Lower lobe of right lung (tissue), 2 donors: ENCODE results near the gene SRXN1. TPM values are rescaled to one million over a fixed set of nuclear protein-coding genes. Genes with fewer than 3 reads are reported as not detected.

Experiments
- ATAC-seq, 2 donors: fragments of 200-7000 bp; cut with Tn5 transposase; one replicate each; pipeline ENCODE4 v1.9.1; 2020 to 2022; ENCODE audit warnings: mild to moderate bottlenecking in 2 of 2, moderate library complexity in 2 of 2
- DNase-seq: peaks from one replicate; pipeline ENCODE4 v3.0.0-alpha.2; 2020
- H3K27ac ChIP-seq: fragments of 200-600 bp; one replicate; pipeline ENCODE4 v1.8.0; 2022
- H3K27me3 ChIP-seq: fragments of 200-600 bp; one replicate; pipeline ENCODE4 v1.8.0; 2022; ENCODE audit warnings: low read depth
- H3K36me3 ChIP-seq: fragments of 200-600 bp; one replicate; pipeline ENCODE4 v1.8.0; 2022; ENCODE audit warnings: mild to moderate bottlenecking
- H3K4me1 ChIP-seq: fragments of 200-600 bp; one replicate; pipeline ENCODE4 v1.8.0; 2022
- H3K4me3 ChIP-seq: fragments of 200-600 bp; one replicate; pipeline ENCODE4 v1.8.0; 2022; ENCODE audit warnings: mild to moderate bottlenecking
- H3K9me3 ChIP-seq: fragments of 200-600 bp; one replicate; pipeline ENCODE4 v1.8.0; 2022
- CTCF ChIP-seq: fragments of 200-600 bp; IDR thresholded peaks from one replicate; pipeline ENCODE4 v1.8.0; 2022; ENCODE audit warnings: antibody characterized with exemption, mild to moderate bottlenecking
- intact Hi-C: fragments of 100-400 bp; cut with DNase I; formaldehyde crosslinking; loops from one replicate; pipeline ENCODE4 v1.11.0; 2022
- total RNA-seq: library from RNA; stranded (reverse); fragmentation: NEBNext Ultra II Directional; extraction: Animal tissue kit (Norgen Biotek cat#: 25700); gene quantifications from one replicate; pipeline ENCODE4 v1.2.1, GENCODE V29; 2021
- donor health status: DM: no; HTN: yes; CAD: no; lungs with severe emphysema.

SRXN1 gene
- total RNA-seq, 1 donor from 2014 or later: 32.0 TPM

GRCh38 chr20:668638-669037 is 15.6 kb upstream of the SRXN1 start:
- ATAC-seq (no peak), DNase-seq (no peak)
- no peak for TF ChIP-seq CTCF
- H3K27me3 ChIP-seq: peaks cover 82% of the 10 kb centered on the region
- no peaks in the 10 kb centered on the region for H3K4me1 ChIP-seq
- no peak overlapping the region for H3K4me3 ChIP-seq
- no peaks in the 10 kb centered on the region for H3K36me3 ChIP-seq
- intact Hi-C loops: no loop called here
- no peaks in the 10 kb centered on the region for H3K9me3 ChIP-seq
- H3K27ac ChIP-seq: no peak overlapping the region

- intact Hi-C loops: no loop called here
- H3K27ac ChIP-seq: no peak overlapping the region
- no peak overlapping the region for H3K4me3 ChIP-seq
- ATAC-seq (no peak), DNase-seq (no peak)
- peaks cover 82% of the 10 kb centered on the region for H3K27me3 ChIP-seq
- no peak for TF ChIP-seq CTCF
- no peaks in the 10 kb centered on the region for H3K4me1 ChIP-seq
- H3K9me3 ChIP-seq: no peaks in the 10 kb centered on the region
- H3K36me3 ChIP-seq: no peaks in the 10 kb centered on the region
Measured at GRCh38 chr20:668050-668449, 15.1 kb upstream of the SRXN1 start.

DNA sequence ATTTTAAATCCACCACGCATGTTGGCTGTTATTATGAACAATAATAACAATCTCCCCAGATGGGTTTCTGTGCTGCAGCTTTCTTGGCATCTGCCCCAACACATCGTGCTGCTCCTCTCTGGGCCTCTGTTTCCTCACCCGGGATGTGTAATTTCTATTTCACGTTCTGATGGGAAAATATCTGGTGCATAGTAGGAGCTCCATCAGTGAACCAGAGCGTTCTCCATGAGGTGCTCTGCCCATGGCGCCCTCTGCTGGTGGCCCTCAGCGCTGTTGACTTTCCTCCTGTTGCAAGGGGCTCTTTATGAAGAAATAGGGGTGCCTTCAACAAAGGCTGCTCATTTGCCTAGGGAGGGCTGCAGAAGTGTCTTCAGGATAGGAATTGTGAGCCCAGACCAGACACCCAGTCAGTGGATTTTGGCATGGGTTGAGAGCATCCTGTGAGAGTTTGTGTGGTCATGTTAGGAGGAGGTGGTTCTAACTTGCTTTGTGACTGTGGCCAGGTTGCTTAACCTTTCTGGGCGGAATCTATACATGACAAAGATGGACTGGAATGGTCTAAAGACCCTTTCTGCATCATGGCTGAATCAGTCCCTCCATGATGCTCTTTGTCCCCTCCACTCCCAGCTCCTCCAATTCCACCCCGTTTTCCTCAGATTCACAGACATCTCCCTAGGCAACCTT is 14.5 kb upstream of the SRXN1 start:
- Histone ChIP-seq H3K27me3 (peaks cover 84% of the 10 kb centered on the region), H3K36me3 (no peaks in the 10 kb centered on the region), H3K9me3 (no peaks in the 10 kb centered on the region), H3K4me3 (no peak overlapping the region), H3K4me1 (no peaks in the 10 kb centered on the region), H3K27ac (no peak overlapping the region)
- DNase-seq: peak; percentile 81
- peak; percentile 29 to 59 for ATAC-seq
- peak; percentile 86 for TF ChIP-seq CTCF
- intact Hi-C loops: no loop called here

- intact Hi-C loops: no loop called here
- Histone ChIP-seq H3K27me3 (peaks cover 88% of the 10 kb centered on the region), H3K4me1 (peaks cover 5% of the 10 kb centered on the region), H3K27ac (no peak overlapping the region), H3K4me3 (no peak overlapping the region), H3K36me3 (no peaks in the 10 kb centered on the region), H3K9me3 (no peaks in the 10 kb centered on the region)
- no peak for TF ChIP-seq CTCF
- no peak for ATAC-seq
- no peak for DNase-seq
Measured at GRCh38 chr20:666877-667276, 13.9 kb upstream of the SRXN1 start.

GRCh38 chr20:665276-665675 is 12.3 kb upstream of the SRXN1 start:
- peaks cover 10% of the 10 kb centered on the region for H3K4me1 ChIP-seq
- no peak overlapping the region for H3K27ac ChIP-seq
- TF ChIP-seq CTCF: no peak
- intact Hi-C loops: no loop called here
- no peak overlapping the region for H3K4me3 ChIP-seq
- no peak for ATAC-seq
- H3K27me3 ChIP-seq: peaks cover 77% of the 10 kb centered on the region
- DNase-seq: no peak
- no peaks in the 10 kb centered on the region for H3K9me3 ChIP-seq
- H3K36me3 ChIP-seq: no peaks in the 10 kb centered on the region
